Nephron progenitor cell (in vitro differentiated cells): Measurements from ENCODE around the gene P2RX3.

ENCODE experiments used
- DNase-seq: peaks from one replicate; pipeline ENCODE4 v3.0.0; 2021
- H3K27ac Mint-ChIP-seq: 2 replicates; pipeline ENCODE4 v1.8.0; 2021; ENCODE audit warnings: mild to moderate bottlenecking, moderate library complexity, mixed read lengths
- H3K27me3 Mint-ChIP-seq: 2 replicates; pipeline ENCODE4 v1.8.0; 2021; ENCODE audit warnings: mild to moderate bottlenecking, low read depth, mixed read lengths; ENCODE audit not compliant: poor library complexity
- H3K36me3 Mint-ChIP-seq: 2 replicates; pipeline ENCODE4 v1.8.0; 2021; ENCODE audit warnings: low read depth, mixed read lengths
- H3K4me1 Mint-ChIP-seq: 2 replicates; pipeline ENCODE4 v1.8.0; 2021; ENCODE audit warnings: mixed read lengths
- H3K4me3 Mint-ChIP-seq: 2 replicates; pipeline ENCODE4 v1.8.0; 2021; ENCODE audit warnings: mild to moderate bottlenecking, moderate library complexity, mixed read lengths
- H3K9me3 Mint-ChIP-seq: 2 replicates; pipeline ENCODE4 v1.8.0; 2021; ENCODE audit warnings: mild to moderate bottlenecking, moderate library complexity, mixed read lengths
- TF ChIP-seq, protein P1 (sequence below): fragments of 200-600 bp; sonication (generic); IDR thresholded peaks from 2 replicates; pipeline ENCODE4 v1.5.0; 2021; ENCODE audit warnings: antibody characterized with exemption

Gene P2RX3

DNA sequence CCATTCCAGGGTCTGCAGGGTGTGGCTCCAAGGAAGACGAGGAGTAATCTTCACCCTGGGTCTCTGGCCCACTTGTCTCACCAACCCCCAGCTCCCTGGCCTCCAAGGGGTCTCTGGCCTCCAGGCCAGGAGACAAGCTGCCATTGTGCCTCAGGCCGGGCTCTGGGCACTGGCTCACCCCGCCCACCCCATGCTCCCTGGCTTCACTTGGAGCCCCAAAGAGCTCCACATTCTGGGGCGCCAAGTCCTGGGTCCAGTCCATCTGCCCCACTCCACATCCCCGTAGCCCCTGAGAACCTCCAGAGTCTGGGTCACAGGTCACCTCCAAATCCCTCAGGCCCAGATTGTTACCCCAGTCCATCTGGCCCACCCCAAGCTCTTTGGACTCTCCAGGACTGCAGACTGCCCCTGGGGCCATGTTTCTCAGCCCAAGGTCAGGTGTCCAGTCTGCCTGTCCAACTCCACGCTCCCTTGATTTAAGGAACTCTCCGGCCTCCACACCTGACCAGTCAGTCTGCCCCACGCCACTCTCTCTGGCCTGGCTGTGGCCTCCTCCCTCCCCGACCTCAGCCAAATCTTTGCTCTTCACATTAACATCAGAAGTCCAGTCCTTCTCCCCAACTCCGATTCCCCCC is 29.6 kb upstream of the P2RX3 start:
- Mint-ChIP-seq H3K9me3 (no peaks in the 10 kb centered on the region), H3K27ac (no peak overlapping the region), H3K27me3 (no peaks in the 10 kb centered on the region), H3K4me3 (peak overlapping the region; percentile 17), H3K36me3 (peaks cover 50% of the 10 kb centered on the region), H3K4me1 (peaks cover 87% of the 10 kb centered on the region)
- TF ChIP-seq, protein P1, sequence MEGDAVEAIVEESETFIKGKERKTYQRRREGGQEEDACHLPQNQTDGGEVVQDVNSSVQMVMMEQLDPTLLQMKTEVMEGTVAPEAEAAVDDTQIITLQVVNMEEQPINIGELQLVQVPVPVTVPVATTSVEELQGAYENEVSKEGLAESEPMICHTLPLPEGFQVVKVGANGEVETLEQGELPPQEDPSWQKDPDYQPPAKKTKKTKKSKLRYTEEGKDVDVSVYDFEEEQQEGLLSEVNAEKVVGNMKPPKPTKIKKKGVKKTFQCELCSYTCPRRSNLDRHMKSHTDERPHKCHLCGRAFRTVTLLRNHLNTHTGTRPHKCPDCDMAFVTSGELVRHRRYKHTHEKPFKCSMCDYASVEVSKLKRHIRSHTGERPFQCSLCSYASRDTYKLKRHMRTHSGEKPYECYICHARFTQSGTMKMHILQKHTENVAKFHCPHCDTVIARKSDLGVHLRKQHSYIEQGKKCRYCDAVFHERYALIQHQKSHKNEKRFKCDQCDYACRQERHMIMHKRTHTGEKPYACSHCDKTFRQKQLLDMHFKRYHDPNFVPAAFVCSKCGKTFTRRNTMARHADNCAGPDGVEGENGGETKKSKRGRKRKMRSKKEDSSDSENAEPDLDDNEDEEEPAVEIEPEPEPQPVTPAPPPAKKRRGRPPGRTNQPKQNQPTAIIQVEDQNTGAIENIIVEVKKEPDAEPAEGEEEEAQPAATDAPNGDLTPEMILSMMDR, result no peak
- DNase-seq, result no peak

DNA sequence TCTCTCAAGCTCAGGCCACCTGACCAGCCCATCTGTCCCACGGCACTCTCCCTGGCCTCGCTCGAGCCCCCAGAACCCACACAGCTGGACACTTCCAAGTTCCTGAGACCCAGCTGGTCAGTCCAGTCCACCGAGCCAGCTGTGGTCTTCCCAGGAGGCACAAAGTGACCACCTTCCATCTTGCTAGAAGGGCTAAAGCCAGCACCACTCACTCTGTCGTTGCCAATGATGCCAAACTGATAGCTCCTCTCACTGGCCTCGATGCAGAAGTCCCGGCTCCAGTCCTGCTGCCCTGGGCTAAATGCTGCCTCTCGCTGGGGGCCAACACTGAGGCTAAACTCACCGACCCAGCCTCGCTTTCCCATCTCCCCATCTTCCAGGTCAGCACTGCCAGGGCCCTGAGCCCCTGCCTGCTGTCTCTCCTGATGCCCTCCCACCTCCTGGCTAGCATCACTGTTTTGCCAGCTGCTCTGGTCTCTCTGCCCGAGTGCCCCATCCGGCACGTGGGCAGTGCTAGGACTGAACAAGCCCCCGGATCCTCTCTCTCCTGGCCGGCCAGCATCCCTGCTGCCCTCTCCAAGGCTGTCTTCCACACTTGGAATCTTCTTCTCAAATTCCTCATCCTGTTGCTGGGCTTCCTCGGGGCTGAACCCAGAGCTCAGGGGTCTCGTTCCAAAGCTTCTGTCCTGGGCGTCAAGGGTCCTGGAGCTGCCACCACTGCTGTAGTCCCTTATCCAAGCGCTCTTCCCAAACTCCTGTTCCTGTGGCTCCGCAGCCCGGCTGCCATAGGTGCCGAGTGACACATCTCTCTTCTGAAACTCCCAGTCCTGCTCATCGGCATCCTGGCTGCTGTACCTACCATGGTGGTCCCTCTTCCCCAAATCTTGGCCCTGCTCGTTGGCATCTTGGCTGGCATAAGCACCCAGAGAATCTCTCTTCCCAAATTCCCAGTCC is 28.8 kb upstream of the P2RX3 start:
- Mint-ChIP-seq H3K27me3 (no peaks in the 10 kb centered on the region), H3K4me3 (no peak overlapping the region), H3K9me3 (no peaks in the 10 kb centered on the region), H3K4me1 (peaks cover 79% of the 10 kb centered on the region), H3K36me3 (peaks cover 47% of the 10 kb centered on the region), H3K27ac (peak overlapping the region; percentile 79)
- TF ChIP-seq, protein P1, result no peak
- no peak for DNase-seq

DNA sequence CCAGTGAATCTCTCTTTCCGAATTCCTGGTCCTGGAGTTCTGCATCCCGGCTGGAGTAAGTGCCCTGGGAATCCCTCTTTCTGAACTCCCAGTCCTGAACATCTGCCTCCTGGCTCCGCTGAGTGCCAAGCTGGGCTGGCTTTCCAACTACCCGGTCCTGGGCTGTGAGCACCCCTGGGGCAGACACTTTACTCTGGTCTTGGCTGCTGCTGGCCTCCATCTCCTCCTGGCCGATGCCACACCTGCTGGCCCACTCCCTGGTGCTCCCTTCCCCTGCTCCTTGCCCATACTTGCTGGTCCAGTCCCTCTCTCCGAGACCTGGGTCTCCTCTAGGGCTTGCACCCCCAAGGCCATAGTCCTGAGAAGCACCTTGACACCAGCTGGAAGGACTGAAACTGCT is 28.1 kb upstream of the P2RX3 start:
- peaks cover 72% of the 10 kb centered on the region for H3K4me1 Mint-ChIP-seq
- peak overlapping the region; percentile 62 for H3K4me3 Mint-ChIP-seq
- no peak for DNase-seq
- no peak overlapping the region for H3K27ac Mint-ChIP-seq
- H3K27me3 Mint-ChIP-seq, result no peaks in the 10 kb centered on the region
- H3K36me3 Mint-ChIP-seq, result peaks cover 47% of the 10 kb centered on the region
- H3K9me3 Mint-ChIP-seq, result no peaks in the 10 kb centered on the region
- TF ChIP-seq, protein P1, result no peak

DNA sequence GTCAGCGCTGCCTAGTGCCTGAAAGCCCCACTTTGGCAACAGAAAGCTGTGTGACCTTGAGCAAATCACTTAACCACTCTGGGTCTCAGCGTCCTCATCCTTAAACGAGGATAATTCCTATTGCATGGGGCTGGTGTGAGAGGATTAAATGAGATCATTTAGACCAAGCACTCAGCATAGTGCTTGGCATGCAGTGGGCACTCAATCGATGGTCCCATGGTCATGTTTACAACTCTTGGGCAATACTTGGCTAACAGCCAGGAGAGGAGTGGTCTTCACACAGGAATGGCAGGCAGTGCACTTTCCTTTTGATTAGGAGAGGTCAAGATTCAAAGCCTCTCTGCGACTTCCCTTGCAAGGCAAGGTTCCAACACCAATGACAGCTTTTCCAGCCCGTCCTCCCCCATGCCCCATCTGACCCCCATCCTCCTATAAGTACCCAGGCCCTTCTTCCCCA is 27.5 kb upstream of the P2RX3 start:
- Mint-ChIP-seq H3K27ac (no peak overlapping the region), H3K4me3 (peak overlapping the region; percentile 62), H3K36me3 (peaks cover 47% of the 10 kb centered on the region), H3K27me3 (no peaks in the 10 kb centered on the region), H3K9me3 (no peaks in the 10 kb centered on the region), H3K4me1 (peaks cover 66% of the 10 kb centered on the region)
- DNase-seq, result no peak
- TF ChIP-seq, protein P1, result no peak

DNA sequence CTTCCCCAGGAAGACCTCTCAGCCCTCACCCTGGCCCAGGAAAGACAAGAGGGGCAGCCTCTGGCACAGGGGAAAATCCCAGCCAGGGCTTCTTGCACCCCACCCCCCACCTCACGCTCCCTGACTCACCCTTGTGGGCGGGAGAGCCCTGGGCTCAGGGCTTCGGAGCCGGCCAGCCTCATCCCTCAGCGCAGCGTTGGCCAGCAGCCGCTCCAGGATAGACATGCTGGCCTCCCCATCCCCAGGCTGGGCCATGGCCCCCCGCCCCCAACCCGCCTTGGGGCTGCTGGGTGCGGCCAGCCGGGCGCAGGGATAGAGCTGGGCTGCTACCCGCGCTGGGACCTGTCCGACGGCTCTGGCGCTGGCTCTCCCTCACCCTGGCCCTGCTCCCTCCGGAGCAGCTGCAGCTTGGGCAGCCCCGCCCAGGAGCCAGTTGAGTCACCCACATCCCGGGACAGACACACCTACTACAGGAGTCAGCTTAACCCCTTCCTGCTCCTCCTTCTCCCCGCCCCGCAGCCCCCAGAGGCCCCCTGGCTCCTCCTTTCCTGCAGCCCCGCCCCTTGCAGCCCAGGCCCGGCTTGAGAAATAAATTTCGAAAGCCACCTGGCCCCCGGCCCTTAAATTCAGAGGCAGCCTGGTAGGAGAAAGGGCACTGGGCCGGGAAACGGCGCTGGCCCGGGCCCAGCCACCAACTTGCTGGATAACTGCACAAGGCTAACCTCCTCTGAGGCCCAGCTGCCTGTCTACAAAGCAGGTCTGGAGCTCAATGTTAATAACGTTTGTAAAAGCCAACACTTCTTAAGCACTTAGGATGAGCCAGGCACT is 26.8 kb upstream of the P2RX3 start:
- H3K27me3 Mint-ChIP-seq, result no peaks in the 10 kb centered on the region
- peaks cover 63% of the 10 kb centered on the region for H3K4me1 Mint-ChIP-seq
- H3K4me3 Mint-ChIP-seq, result peak overlapping the region; percentile 62
- no peaks in the 10 kb centered on the region for H3K9me3 Mint-ChIP-seq
- DNase-seq, result peak; percentile 86
- H3K36me3 Mint-ChIP-seq, result peaks cover 47% of the 10 kb centered on the region
- TF ChIP-seq, protein P1, result no peak
- no peak overlapping the region for H3K27ac Mint-ChIP-seq
